Measurements from ENCODE around the gene SH3PXD2A. TPM values are rescaled to one million over a fixed set of nuclear protein-coding genes. Genes with fewer than 3 reads are reported as not detected.

SH3PXD2A gene
- total and polyA plus RNA-seq, 4 donors = 23.1 to 41.2 (median 32.7) TPM

- no CpG with 5 or more reads among the region's 3 CpGs for WGBS (ENCODE audit: insufficient coverage)
- Histone ChIP-seq H3K36me3 (ENCODE audit: control insufficient read depth, insufficient read depth, low read length) (no peaks in the 10 kb centered on the region), H3K4me3 (ENCODE audit: low read depth, low read length) (no peak overlapping the region), H3K27me3 (ENCODE audit: control insufficient read depth, insufficient read depth, low read length) (no peaks in the 10 kb centered on the region), H3K27ac (ENCODE audit: low read depth, low read length) (no peak overlapping the region), H3K4me1 (ENCODE audit: control insufficient read depth, insufficient read depth, low read length) (peaks cover 3% of the 10 kb centered on the region), H3K9me3 (ENCODE audit: control insufficient read depth, insufficient read depth, low read length) (no peaks in the 10 kb centered on the region)
- DNase-seq (ENCODE audit: low read depth in 4 of 6, low spot score in 6 of 6) = no peak
Observed at GRCh38 chr10:103892181-103892580, 36.8 kb upstream of the SH3PXD2A start.

GRCh38 chr10:103890688-103891087 lies 35.3 kb upstream of the SH3PXD2A start:
- Histone ChIP-seq H3K4me3 (ENCODE audit: low read depth, low read length) (no peak overlapping the region), H3K27ac (ENCODE audit: low read depth, low read length) (no peak overlapping the region), H3K9me3 (ENCODE audit: control insufficient read depth, insufficient read depth, low read length) (no peaks in the 10 kb centered on the region), H3K4me1 (ENCODE audit: control insufficient read depth, insufficient read depth, low read length) (peaks cover 3% of the 10 kb centered on the region), H3K36me3 (ENCODE audit: control insufficient read depth, insufficient read depth, low read length) (no peaks in the 10 kb centered on the region), H3K27me3 (ENCODE audit: control insufficient read depth, insufficient read depth, low read length) (no peaks in the 10 kb centered on the region)
- no CpG with 5 or more reads among the region's 2 CpGs for WGBS (ENCODE audit: insufficient coverage)
- DNase-seq (ENCODE audit: low read depth in 4 of 6, low spot score in 6 of 6) = no peak

- no peak overlapping the region for H3K4me3 ChIP-seq (ENCODE audit: low read depth, low read length)
- no peaks in the 10 kb centered on the region for H3K27me3 ChIP-seq (ENCODE audit: control insufficient read depth, insufficient read depth, low read length)
- no peak for DNase-seq (ENCODE audit: low read depth in 4 of 6, low spot score in 6 of 6)
- no peak overlapping the region for H3K27ac ChIP-seq (ENCODE audit: low read depth, low read length)
- H3K36me3 ChIP-seq (ENCODE audit: control insufficient read depth, insufficient read depth, low read length) = no peaks in the 10 kb centered on the region
- 88% methylated on average over 3 of the region's 4 CpGs for WGBS (ENCODE audit: insufficient coverage)
- no peaks in the 10 kb centered on the region for H3K9me3 ChIP-seq (ENCODE audit: control insufficient read depth, insufficient read depth, low read length)
- peaks cover 3% of the 10 kb centered on the region for H3K4me1 ChIP-seq (ENCODE audit: control insufficient read depth, insufficient read depth, low read length)
Observed at GRCh38 chr10:103890194-103890658, 34.9 kb upstream of the SH3PXD2A start.

GRCh38 chr10:103889121-103889720 lies 33.8 kb upstream of the SH3PXD2A start:
- H3K27me3 ChIP-seq (ENCODE audit: control insufficient read depth, insufficient read depth, low read length) = no peaks in the 10 kb centered on the region
- WGBS (ENCODE audit: insufficient coverage) = no CpG with 5 or more reads among the region's 2 CpGs
- H3K27ac ChIP-seq (ENCODE audit: low read depth, low read length) = no peak overlapping the region
- no peak for DNase-seq (ENCODE audit: low read depth in 4 of 6, low spot score in 6 of 6)
- H3K4me3 ChIP-seq (ENCODE audit: low read depth, low read length) = no peak overlapping the region
- H3K36me3 ChIP-seq (ENCODE audit: control insufficient read depth, insufficient read depth, low read length) = no peaks in the 10 kb centered on the region
- no peaks in the 10 kb centered on the region for H3K9me3 ChIP-seq (ENCODE audit: control insufficient read depth, insufficient read depth, low read length)
- H3K4me1 ChIP-seq (ENCODE audit: control insufficient read depth, insufficient read depth, low read length) = peaks cover 3% of the 10 kb centered on the region

- H3K36me3 ChIP-seq (ENCODE audit: control insufficient read depth, insufficient read depth, low read length) = no peaks in the 10 kb centered on the region
- H3K9me3 ChIP-seq (ENCODE audit: control insufficient read depth, insufficient read depth, low read length) = no peaks in the 10 kb centered on the region
- no peak overlapping the region for H3K4me3 ChIP-seq (ENCODE audit: low read depth, low read length)
- DNase-seq (ENCODE audit: low read depth in 4 of 6, low spot score in 6 of 6) = peak in 3 of 6 donors; percentile 44 to 87 (median 86)
- peak overlapping the region; percentile 44 for H3K27ac ChIP-seq (ENCODE audit: low read depth, low read length)
- 40% methylated on average over 1 of the region's 6 CpGs for WGBS (ENCODE audit: insufficient coverage)
- H3K27me3 ChIP-seq (ENCODE audit: control insufficient read depth, insufficient read depth, low read length) = no peaks in the 10 kb centered on the region
- H3K4me1 ChIP-seq (ENCODE audit: control insufficient read depth, insufficient read depth, low read length) = peaks cover 3% of the 10 kb centered on the region
Observed at GRCh38 chr10:103888113-103888841, 32.9 kb upstream of the SH3PXD2A start.

- Histone ChIP-seq H3K36me3 (ENCODE audit: control insufficient read depth, insufficient read depth, low read length) (peaks cover 7% of the 10 kb centered on the region), H3K4me1 (ENCODE audit: control insufficient read depth, insufficient read depth, low read length) (peaks cover 3% of the 10 kb centered on the region), H3K4me3 (ENCODE audit: low read depth, low read length) (no peak overlapping the region), H3K27ac (ENCODE audit: low read depth, low read length) (no peak overlapping the region), H3K27me3 (ENCODE audit: control insufficient read depth, insufficient read depth, low read length) (no peaks in the 10 kb centered on the region), H3K9me3 (ENCODE audit: control insufficient read depth, insufficient read depth, low read length) (no peaks in the 10 kb centered on the region)
- WGBS (ENCODE audit: insufficient coverage) = 96% methylated on average over 4 of the region's 6 CpGs
- no peak for DNase-seq (ENCODE audit: low read depth in 4 of 6, low spot score in 6 of 6)
Observed at GRCh38 chr10:103885617-103886016, 30.2 kb upstream of the SH3PXD2A start.

GRCh38 chr10:103884681-103885139 lies 29.3 kb upstream of the SH3PXD2A start:
- Histone ChIP-seq H3K9me3 (ENCODE audit: control insufficient read depth, insufficient read depth, low read length) (no peaks in the 10 kb centered on the region), H3K4me1 (ENCODE audit: control insufficient read depth, insufficient read depth, low read length) (peaks cover 3% of the 10 kb centered on the region), H3K27me3 (ENCODE audit: control insufficient read depth, insufficient read depth, low read length) (no peaks in the 10 kb centered on the region), H3K36me3 (ENCODE audit: control insufficient read depth, insufficient read depth, low read length) (peaks cover 7% of the 10 kb centered on the region), H3K4me3 (ENCODE audit: low read depth, low read length) (no peak overlapping the region), H3K27ac (ENCODE audit: low read depth, low read length) (no peak overlapping the region)
- 53% methylated on average over 2 of the region's 3 CpGs for WGBS (ENCODE audit: insufficient coverage)
- DNase-seq (ENCODE audit: low read depth in 4 of 6, low spot score in 6 of 6) = peak in 3 of 6 donors; percentile 48 to 90 (median 86)

GRCh38 chr10:103882285-103883007 lies 27.1 kb upstream of the SH3PXD2A start:
- H3K36me3 ChIP-seq (ENCODE audit: control insufficient read depth, insufficient read depth, low read length) = peaks cover 18% of the 10 kb centered on the region
- no peak overlapping the region for H3K27ac ChIP-seq (ENCODE audit: low read depth, low read length)
- no peaks in the 10 kb centered on the region for H3K4me1 ChIP-seq (ENCODE audit: control insufficient read depth, insufficient read depth, low read length)
- H3K4me3 ChIP-seq (ENCODE audit: low read depth, low read length) = no peak overlapping the region
- no peak for DNase-seq (ENCODE audit: low read depth in 4 of 6, low spot score in 6 of 6)
- 88% methylated on average over 5 of the region's 8 CpGs for WGBS (ENCODE audit: insufficient coverage)
- no peaks in the 10 kb centered on the region for H3K9me3 ChIP-seq (ENCODE audit: control insufficient read depth, insufficient read depth, low read length)
- no peaks in the 10 kb centered on the region for H3K27me3 ChIP-seq (ENCODE audit: control insufficient read depth, insufficient read depth, low read length)

GRCh38 chr10:103881416-103882284 lies 26.3 kb upstream of the SH3PXD2A start:
- Histone ChIP-seq H3K27ac (ENCODE audit: low read depth, low read length) (no peak overlapping the region), H3K27me3 (ENCODE audit: control insufficient read depth, insufficient read depth, low read length) (no peaks in the 10 kb centered on the region), H3K9me3 (ENCODE audit: control insufficient read depth, insufficient read depth, low read length) (no peaks in the 10 kb centered on the region), H3K4me3 (ENCODE audit: low read depth, low read length) (no peak overlapping the region), H3K4me1 (ENCODE audit: control insufficient read depth, insufficient read depth, low read length) (no peaks in the 10 kb centered on the region), H3K36me3 (ENCODE audit: control insufficient read depth, insufficient read depth, low read length) (peaks cover 18% of the 10 kb centered on the region)
- peak in 1 of 6 donors; percentile 53 for DNase-seq (ENCODE audit: low read depth in 4 of 6, low spot score in 6 of 6)
- 83% methylated on average over 13 of the region's 15 CpGs for WGBS (ENCODE audit: insufficient coverage)

All from spinal cord (tissue), 10 donors.